CD4-positive, CD25-positive, alpha-beta regulatory T cell (primary cell): ENCODE data around the gene RYR2. TPM values are rescaled to one million over a fixed set of nuclear protein-coding genes. Genes with fewer than 3 reads are reported as not detected.
A peak's percentile ranks its signal among the peaks of the same experiment; 100 is the strongest.
"Not testable (repeated sequence)": the region's sequence is repeated elsewhere in the genome, so short reads cannot be mapped to it uniquely, and the experiment has no call there.

Source experiments
- ATAC-seq, 2 donors: fragments of 150-1000 bp; cut with Tn5 transposase; one replicate each; pipeline ENCODE4 v1.10.0; 2021; ENCODE audit warnings: low read depth in 2 of 2, moderate number of reproducible peaks in 2 of 2, moderate library complexity in 1 of 2
- DNase-seq, 3 donors: peaks; one replicate each; pipeline versions ENCODE4 v3.0.0 to v3.0.0-alpha.2; 2012 to 2022; ENCODE audit warnings: mixed read lengths in 1 of 3
- H3K27ac ChIP-seq: one replicate; pipeline ENCODE4 v1.7.0; 2013; ENCODE audit warnings: mild to moderate bottlenecking, low read length; ENCODE audit not compliant: insufficient read depth, poor library complexity, severe bottlenecking
- H3K27me3 ChIP-seq: one replicate; pipeline ENCODE4 v1.7.0; 2013; ENCODE audit warnings: low read length; ENCODE audit not compliant: control insufficient read depth, insufficient read depth
- H3K36me3 ChIP-seq: one replicate; pipeline ENCODE4 v1.7.0; 2013; ENCODE audit warnings: mild to moderate bottlenecking, low read length, moderate library complexity; ENCODE audit not compliant: control insufficient read depth, insufficient read depth
- H3K4me1 ChIP-seq: 2 replicates; pipeline ENCODE4 v1.7.0; 2013; ENCODE audit warnings: mild to moderate bottlenecking, low read length; ENCODE audit not compliant: insufficient read depth, control insufficient read depth, poor library complexity, severe bottlenecking
- H3K4me3 ChIP-seq: one replicate; pipeline ENCODE4 v1.7.0; 2013; ENCODE audit warnings: low read depth, mild to moderate bottlenecking, low read length, moderate library complexity
- H3K9me3 ChIP-seq, 2 experiments: 1 replicate in 1 of 2; 2 replicates in 1 of 2; pipeline ENCODE4 v1.7.0; 2013; ENCODE audit warnings: low read length in 2 of 2, mild to moderate bottlenecking in 1 of 2, moderate library complexity in 1 of 2; ENCODE audit not compliant: control insufficient read depth in 2 of 2
- H3K27ac Mint-ChIP-seq, 3 donors: one replicate each; pipeline ENCODE4 v1.8.0; 2020 to 2022; ENCODE audit warnings: mild to moderate bottlenecking in 3 of 3, mixed read lengths in 3 of 3, moderate library complexity in 2 of 3
- H3K27me3 Mint-ChIP-seq: one replicate; pipeline ENCODE4 v1.8.0; 2022; ENCODE audit warnings: mild to moderate bottlenecking, mixed read lengths
- H3K36me3 Mint-ChIP-seq: one replicate; pipeline ENCODE4 v1.8.0; 2020; ENCODE audit warnings: mixed read lengths
- H3K4me1 Mint-ChIP-seq, 4 donors: one replicate each; pipeline ENCODE4 v1.8.0; 2020 to 2022; ENCODE audit warnings: mixed read lengths in 4 of 4, mild to moderate bottlenecking in 1 of 4
- H3K4me3 Mint-ChIP-seq, 4 donors: one replicate each; pipeline ENCODE4 v1.8.0; 2020 to 2022; ENCODE audit warnings: mild to moderate bottlenecking in 4 of 4, mixed read lengths in 4 of 4, moderate library complexity in 3 of 4
- H3K9me3 Mint-ChIP-seq, 7 donors: one replicate each; pipeline ENCODE4 v1.8.0; 2020 to 2022; ENCODE audit warnings: mixed read lengths in 7 of 7, mild to moderate bottlenecking in 3 of 7, moderate library complexity in 2 of 7
- polyA plus RNA-seq, 4 donors: library from polyadenylated mRNA; unstranded; fragments of 300-500 nt; fragmentation: Illumina TruSeq; gene quantifications; one replicate each; pipeline ENCODE4 v1.2.3, GENCODE V29; 2021
- total RNA-seq: library from RNA; stranded (reverse); gene quantifications from one replicate; pipeline ENCODE4 v1.2.3, GENCODE V29; 2022

RYR2 gene
- total and polyA plus RNA-seq, 5 donors from 2014 or later: 0.02 to 0.40 TPM; not detected in 3

GRCh38 chr1:237578540-237578939 is 536.6 kb downstream of the RYR2 start:
- Histone ChIP-seq H3K4me3 (no peak overlapping the region), H3K27ac (no peak overlapping the region), H3K36me3 (no peaks in the 10 kb centered on the region), H3K4me1 (no peaks in the 10 kb centered on the region), H3K27me3 (no peaks in the 10 kb centered on the region), H3K9me3 (no peaks in the 10 kb centered on the region)
- H3K36me3 Mint-ChIP-seq: no peaks in the 10 kb centered on the region
- ATAC-seq (no peak), DNase-seq (no peak)
- no peak overlapping the region for H3K4me3 Mint-ChIP-seq
- H3K4me1 Mint-ChIP-seq: no peaks in the 10 kb centered on the region
- peaks cover 1 to 21% (median 5%) of the 10 kb centered on the region in 7 donors for H3K9me3 Mint-ChIP-seq
- no peaks in the 10 kb centered on the region for H3K27me3 Mint-ChIP-seq
- H3K27ac Mint-ChIP-seq: no peak overlapping the region

GRCh38 chr1:237580726-237581125 is 538.7 kb downstream of the RYR2 start:
- DNase-seq: no peak
- Mint-ChIP-seq H3K4me3 (no peak overlapping the region), H3K36me3 (no peaks in the 10 kb centered on the region)

GRCh38 chr1:237583270-237583669 is 541.3 kb downstream of the RYR2 start:
- H3K27me3 ChIP-seq: no peaks in the 10 kb centered on the region
- Mint-ChIP-seq H3K9me3 (peaks cover 0 to 14% (median 2%) of the 10 kb centered on the region in 7 donors), H3K36me3 (no peaks in the 10 kb centered on the region), H3K4me1 (no peaks in the 10 kb centered on the region), H3K27me3 (no peaks in the 10 kb centered on the region), H3K4me3 (no peak overlapping the region), H3K27ac (no peak overlapping the region)
- no peak overlapping the region for H3K4me3 ChIP-seq
- no peaks in the 10 kb centered on the region for H3K4me1 ChIP-seq
- ATAC-seq: no peak
- no peak overlapping the region for H3K27ac ChIP-seq
- no peaks in the 10 kb centered on the region for H3K36me3 ChIP-seq
- DNase-seq: no peak
- H3K9me3 ChIP-seq: no peaks in the 10 kb centered on the region

More at GRCh38 chr1:237580726-237581125, 538.7 kb downstream of the RYR2 start:
- Mint-ChIP-seq H3K9me3 (peaks cover 0 to 12% (median 3%) of the 10 kb centered on the region in 7 donors), H3K4me1 (no peaks in the 10 kb centered on the region), H3K27me3 (no peaks in the 10 kb centered on the region), H3K27ac (no peak overlapping the region)
- Histone ChIP-seq H3K9me3 (no peaks in the 10 kb centered on the region), H3K4me1 (no peaks in the 10 kb centered on the region), H3K27ac (no peak overlapping the region), H3K27me3 (no peaks in the 10 kb centered on the region), H3K4me3 (no peak overlapping the region), H3K36me3 (no peaks in the 10 kb centered on the region)
- no peak for ATAC-seq

GRCh38 chr1:237583756-237584155 is 541.8 kb downstream of the RYR2 start:
- H3K4me3 Mint-ChIP-seq: no peak overlapping the region
- no peak for DNase-seq
- no peaks in the 10 kb centered on the region for H3K36me3 ChIP-seq
- no peaks in the 10 kb centered on the region for H3K27me3 ChIP-seq
- H3K27ac Mint-ChIP-seq: no peak overlapping the region
- H3K9me3 ChIP-seq: no peaks in the 10 kb centered on the region
- no peak overlapping the region for H3K27ac ChIP-seq
- no peak overlapping the region for H3K4me3 ChIP-seq
- no peaks in the 10 kb centered on the region for H3K27me3 Mint-ChIP-seq
- H3K4me1 Mint-ChIP-seq: no peaks in the 10 kb centered on the region
- no peaks in the 10 kb centered on the region for H3K36me3 Mint-ChIP-seq
- no peaks in the 10 kb centered on the region for H3K4me1 ChIP-seq
- peaks cover 0 to 12% (median 1%) of the 10 kb centered on the region in 7 donors for H3K9me3 Mint-ChIP-seq
- no peak for ATAC-seq

DNA sequence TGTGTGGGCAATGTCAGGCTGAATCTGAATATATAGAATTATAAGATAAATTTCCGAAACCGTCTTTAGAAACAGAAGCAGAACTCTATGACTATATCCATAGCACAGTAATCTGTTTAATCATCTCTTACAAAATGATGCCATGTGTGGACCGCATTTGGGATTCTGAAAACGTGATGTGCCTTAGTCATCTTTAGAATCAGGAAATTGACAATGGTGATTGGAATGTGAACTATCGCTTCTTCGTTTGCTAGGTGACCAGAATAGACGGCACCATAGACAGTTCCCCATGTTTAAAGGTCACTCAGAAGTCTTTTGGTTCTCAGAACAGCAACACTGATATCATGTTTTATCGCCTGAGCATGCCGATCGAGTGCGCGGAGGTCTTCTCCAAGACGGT is 548.4 kb downstream of the RYR2 start:
- Histone ChIP-seq H3K27ac (no peak overlapping the region), H3K36me3 (no peaks in the 10 kb centered on the region), H3K27me3 (no peaks in the 10 kb centered on the region), H3K4me3 (no peak overlapping the region), H3K4me1 (no peaks in the 10 kb centered on the region), H3K9me3 (peaks cover under 1 to 2% of the 10 kb centered on the region in 2 experiments)
- Mint-ChIP-seq H3K4me1 (no peaks in the 10 kb centered on the region), H3K9me3 (peaks cover 0 to 9% (median 1%) of the 10 kb centered on the region in 7 donors), H3K27ac (no peak overlapping the region), H3K4me3 (no peak overlapping the region), H3K36me3 (no peaks in the 10 kb centered on the region), H3K27me3 (no peaks in the 10 kb centered on the region)
- ATAC-seq (no peak), DNase-seq (no peak)

- H3K4me1 ChIP-seq: no peaks in the 10 kb centered on the region
- no peak overlapping the region for H3K4me3 Mint-ChIP-seq
- H3K9me3 ChIP-seq: peaks cover 2 to 10% of the 10 kb centered on the region in 2 experiments
- DNase-seq: no peak
- no peak for ATAC-seq
- no peaks in the 10 kb centered on the region for H3K27me3 ChIP-seq
- no peaks in the 10 kb centered on the region for H3K4me1 Mint-ChIP-seq
- H3K9me3 Mint-ChIP-seq: peaks cover 0 to 13% (median 6%) of the 10 kb centered on the region in 7 donors
- H3K27me3 Mint-ChIP-seq: no peaks in the 10 kb centered on the region
- no peak overlapping the region for H3K27ac Mint-ChIP-seq
- no peak overlapping the region for H3K4me3 ChIP-seq
- H3K27ac ChIP-seq: no peak overlapping the region
- no peaks in the 10 kb centered on the region for H3K36me3 Mint-ChIP-seq
- no peaks in the 10 kb centered on the region for H3K36me3 ChIP-seq
Observed at GRCh38 chr1:237591353-237591752, 549.4 kb downstream of the RYR2 start.

DNA sequence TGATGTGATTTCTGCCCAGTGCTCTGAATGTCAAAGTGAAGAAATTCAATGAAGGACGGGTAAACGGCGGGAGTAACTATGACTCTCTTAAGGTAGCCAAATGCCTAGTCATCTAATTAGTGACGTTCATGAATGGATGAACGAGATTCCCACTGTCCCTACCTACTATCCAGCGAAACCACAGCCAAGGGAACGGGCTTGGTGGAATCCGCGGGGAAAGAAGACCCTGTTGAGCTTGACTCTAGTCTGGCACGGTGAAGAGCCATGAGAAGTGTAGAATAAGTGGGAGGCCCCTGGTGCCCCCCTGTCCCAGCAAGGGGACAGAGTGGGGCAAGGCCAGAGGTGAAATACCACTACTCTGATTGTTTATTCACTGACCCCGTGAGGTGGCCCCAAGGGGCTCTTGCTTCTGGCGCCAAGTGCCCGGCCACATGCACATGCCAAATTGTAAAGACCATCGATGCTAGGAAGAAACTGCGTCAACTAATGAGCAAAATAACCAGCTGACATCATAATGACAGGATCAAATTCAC is 561.1 kb downstream of the RYR2 start:
- not testable (repeated sequence) for H3K4me3 Mint-ChIP-seq, ATAC-seq, H3K36me3 Mint-ChIP-seq, H3K27ac Mint-ChIP-seq, H3K4me1 ChIP-seq, H3K36me3 ChIP-seq, H3K27ac ChIP-seq, H3K4me3 ChIP-seq, H3K27me3 Mint-ChIP-seq, H3K4me1 Mint-ChIP-seq, H3K27me3 ChIP-seq, H3K9me3 ChIP-seq
- DNase-seq: peak in 1 of 3 donors; percentile 1
- H3K9me3 Mint-ChIP-seq: peaks cover 2 to 14% (median 8%) of the 10 kb centered on the region in 7 donors

GRCh38 chr1:237608433-237608832 is 566.4 kb downstream of the RYR2 start:
- no peak overlapping the region for H3K27ac Mint-ChIP-seq
- Histone ChIP-seq H3K27me3 (no peaks in the 10 kb centered on the region), H3K4me1 (no peaks in the 10 kb centered on the region), H3K9me3 (no peaks in the 10 kb centered on the region), H3K27ac (no peak overlapping the region), H3K36me3 (no peaks in the 10 kb centered on the region), H3K4me3 (no peak overlapping the region)
- ATAC-seq: no peak
- peaks cover 4 to 23% (median 7%) of the 10 kb centered on the region in 7 donors for H3K9me3 Mint-ChIP-seq
- no peaks in the 10 kb centered on the region for H3K36me3 Mint-ChIP-seq
- no peak overlapping the region for H3K4me3 Mint-ChIP-seq
- peaks cover 0 to 5% (median 0%) of the 10 kb centered on the region in 4 donors for H3K4me1 Mint-ChIP-seq
- no peaks in the 10 kb centered on the region for H3K27me3 Mint-ChIP-seq
- DNase-seq: no peak
